Central memory CD8-positive, alpha-beta T cell (primary cell): ENCODE results near the gene C4BPA.
A peak's percentile ranks its signal among the peaks of the same experiment; 100 is the strongest.

ENCODE experiments used
- ATAC-seq: fragments of 150-1000 bp; cut with Tn5 transposase; replicated peaks from 2 replicates; pipeline ENCODE4 v1.10.0; 2022; ENCODE audit warnings: mild to moderate bottlenecking, moderate FRiP score, moderate number of reproducible peaks; ENCODE audit not compliant: poor library complexity, severe bottlenecking; ENCODE audit errors: extremely low read depth
- DNase-seq, 2 donors: peaks; one replicate each; pipeline ENCODE4 v3.0.0; 2021; ENCODE audit warnings: low spot score in 2 of 2
- H3K27ac Mint-ChIP-seq: one replicate; pipeline ENCODE4 v1.8.0; 2022; ENCODE audit warnings: low read depth, mild to moderate bottlenecking, moderate library complexity, mixed read lengths
- H3K27me3 Mint-ChIP-seq: one replicate; pipeline ENCODE4 v1.8.0; 2022; ENCODE audit warnings: mixed read lengths
- H3K36me3 Mint-ChIP-seq: one replicate; pipeline ENCODE4 v1.8.0; 2022; ENCODE audit warnings: mild to moderate bottlenecking, moderate library complexity, mixed read lengths; ENCODE audit not compliant: insufficient read depth
- H3K4me1 Mint-ChIP-seq: one replicate; pipeline ENCODE4 v1.8.0; 2022; ENCODE audit warnings: mixed read lengths
- H3K4me3 Mint-ChIP-seq: one replicate; pipeline ENCODE4 v1.8.0; 2022; ENCODE audit warnings: mild to moderate bottlenecking, moderate library complexity, mixed read lengths
- H3K9me3 Mint-ChIP-seq: one replicate; pipeline ENCODE4 v1.8.0; 2022; ENCODE audit warnings: mixed read lengths

The C4BPA gene

DNA sequence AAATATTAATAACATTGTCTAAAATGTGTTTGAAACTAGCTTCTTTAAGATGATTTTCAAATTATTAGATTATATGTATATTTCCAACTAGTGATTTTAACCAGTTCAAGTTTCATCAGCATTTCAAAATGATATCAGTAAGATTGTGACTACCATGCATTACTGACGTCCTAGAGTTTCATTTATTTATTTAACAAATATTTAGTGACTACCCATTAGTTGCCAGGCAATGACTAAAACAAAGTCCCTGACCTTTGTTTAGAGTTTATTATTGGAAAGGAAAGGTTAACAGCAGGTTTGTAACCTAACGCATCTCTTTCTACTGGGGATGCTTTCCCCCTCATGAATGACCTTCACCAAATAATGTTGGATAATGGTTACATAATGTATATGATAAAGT, 22.9 kb upstream of the C4BPA start:
- no peak overlapping the region for H3K27ac Mint-ChIP-seq
- no peak for ATAC-seq
- no peaks in the 10 kb centered on the region for H3K4me1 Mint-ChIP-seq
- H3K4me3 Mint-ChIP-seq, result no peak overlapping the region
- H3K27me3 Mint-ChIP-seq, result peaks cover 41% of the 10 kb centered on the region
- DNase-seq, result no peak
- no peaks in the 10 kb centered on the region for H3K36me3 Mint-ChIP-seq
- H3K9me3 Mint-ChIP-seq, result no peaks in the 10 kb centered on the region

DNA sequence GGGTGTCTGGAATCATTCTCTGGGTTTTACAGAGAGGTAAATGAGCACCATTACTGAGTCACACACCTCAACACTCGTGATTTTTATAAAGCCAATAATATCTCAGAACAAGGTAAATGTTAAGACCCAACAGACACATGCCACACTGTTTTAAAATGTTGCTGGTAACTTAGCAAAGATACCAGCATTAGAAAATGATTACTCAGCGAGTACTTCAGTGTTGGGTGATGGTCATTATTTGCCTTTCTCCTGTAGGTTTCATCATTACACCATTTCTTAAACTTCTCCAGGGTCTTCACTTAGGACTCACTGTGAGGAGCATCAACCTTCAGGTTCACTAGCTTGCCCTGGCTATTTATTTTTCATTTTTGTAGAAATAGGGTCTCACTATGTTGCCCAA, 22.2 kb upstream of the C4BPA start:
- no peaks in the 10 kb centered on the region for H3K9me3 Mint-ChIP-seq

DNA sequence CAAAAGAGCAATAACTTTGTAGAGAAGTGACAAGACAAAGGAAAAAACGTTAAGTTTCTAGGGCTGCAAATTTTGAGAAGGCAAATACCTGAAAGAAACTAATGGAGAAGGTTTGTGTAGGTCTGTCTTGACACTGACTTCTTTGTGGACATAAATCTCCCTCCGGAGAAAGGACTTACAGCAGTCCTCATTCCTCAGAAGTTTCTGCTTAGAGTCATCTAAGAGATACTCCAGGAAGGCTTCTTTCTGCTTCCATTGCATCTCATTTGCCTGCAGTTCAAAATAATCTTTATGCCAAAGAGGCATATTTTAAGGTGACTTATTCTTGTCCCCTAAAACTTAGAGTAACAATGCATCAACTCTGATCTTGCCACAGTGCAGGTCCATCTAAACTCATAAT, 19.8 kb upstream of the C4BPA start:
- H3K27me3 Mint-ChIP-seq, result peaks cover 51% of the 10 kb centered on the region
- no peaks in the 10 kb centered on the region for H3K9me3 Mint-ChIP-seq
- H3K27ac Mint-ChIP-seq, result no peak overlapping the region
- no peak overlapping the region for H3K4me3 Mint-ChIP-seq
- DNase-seq, result no peak
- H3K36me3 Mint-ChIP-seq, result no peaks in the 10 kb centered on the region
- no peak for ATAC-seq
- no peaks in the 10 kb centered on the region for H3K4me1 Mint-ChIP-seq

More for the DNA sequence above, 22.2 kb upstream of the C4BPA start:
- H3K27me3 Mint-ChIP-seq, result peaks cover 41% of the 10 kb centered on the region
- DNase-seq, result no peak
- H3K27ac Mint-ChIP-seq, result no peak overlapping the region
- H3K4me1 Mint-ChIP-seq, result no peaks in the 10 kb centered on the region
- H3K36me3 Mint-ChIP-seq, result no peaks in the 10 kb centered on the region
- ATAC-seq, result no peak
- no peak overlapping the region for H3K4me3 Mint-ChIP-seq

DNA sequence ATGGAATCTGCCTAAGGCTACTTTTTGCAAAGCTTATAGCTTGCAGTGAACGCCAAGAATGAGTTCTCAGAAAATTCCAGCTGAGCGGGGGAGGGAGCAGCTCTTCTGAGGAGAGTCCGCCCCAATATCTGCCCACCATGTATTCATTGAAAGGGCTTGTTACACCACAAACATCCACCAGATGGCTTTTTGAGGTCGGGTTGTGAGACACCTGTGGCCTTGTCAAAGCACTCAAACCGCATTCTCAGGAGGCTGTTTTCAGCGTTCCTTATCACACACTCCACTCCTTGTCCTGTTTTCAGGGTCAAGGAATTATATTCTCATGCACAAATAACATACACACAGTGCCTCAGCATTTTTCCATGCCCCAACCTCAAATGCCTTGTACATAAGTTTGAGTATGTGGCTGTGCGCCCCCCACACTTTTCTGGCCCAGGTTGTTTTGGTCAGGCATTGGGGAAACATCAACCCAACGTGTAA, 19.3 kb upstream of the C4BPA start:
- ATAC-seq (peak; percentile 65), DNase-seq (peak; percentile 22 to 44)
- no peak overlapping the region for H3K27ac Mint-ChIP-seq
- no peaks in the 10 kb centered on the region for H3K36me3 Mint-ChIP-seq
- H3K9me3 Mint-ChIP-seq, result no peaks in the 10 kb centered on the region
- no peak overlapping the region for H3K4me3 Mint-ChIP-seq
- H3K27me3 Mint-ChIP-seq, result peaks cover 56% of the 10 kb centered on the region
- no peaks in the 10 kb centered on the region for H3K4me1 Mint-ChIP-seq

DNA sequence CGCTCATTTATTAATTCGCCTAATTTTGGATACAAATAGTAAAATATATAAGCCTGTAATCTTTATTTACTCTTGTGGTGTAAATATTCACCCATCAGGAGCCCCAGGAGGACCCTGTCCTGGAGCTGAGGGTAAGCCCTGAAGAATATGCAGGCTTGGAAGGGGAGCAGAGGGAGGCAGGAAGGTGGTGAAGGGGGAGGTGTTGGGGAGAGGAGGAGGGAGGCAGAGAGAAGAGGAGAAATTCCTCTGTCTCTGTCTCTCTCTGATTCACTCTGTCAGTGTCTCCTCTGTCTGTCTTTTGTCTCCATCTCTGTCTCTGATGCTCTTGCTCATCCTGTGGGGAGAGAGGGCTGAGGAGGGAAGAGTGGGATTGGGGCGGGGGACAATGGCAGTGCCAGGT, 18.1 kb upstream of the C4BPA start:
- no peaks in the 10 kb centered on the region for H3K36me3 Mint-ChIP-seq
- H3K4me1 Mint-ChIP-seq, result no peaks in the 10 kb centered on the region
- DNase-seq (no peak), ATAC-seq (no peak)
- H3K27ac Mint-ChIP-seq, result no peak overlapping the region
- H3K27me3 Mint-ChIP-seq, result peaks cover 58% of the 10 kb centered on the region
- H3K4me3 Mint-ChIP-seq, result no peak overlapping the region
- no peaks in the 10 kb centered on the region for H3K9me3 Mint-ChIP-seq

DNA sequence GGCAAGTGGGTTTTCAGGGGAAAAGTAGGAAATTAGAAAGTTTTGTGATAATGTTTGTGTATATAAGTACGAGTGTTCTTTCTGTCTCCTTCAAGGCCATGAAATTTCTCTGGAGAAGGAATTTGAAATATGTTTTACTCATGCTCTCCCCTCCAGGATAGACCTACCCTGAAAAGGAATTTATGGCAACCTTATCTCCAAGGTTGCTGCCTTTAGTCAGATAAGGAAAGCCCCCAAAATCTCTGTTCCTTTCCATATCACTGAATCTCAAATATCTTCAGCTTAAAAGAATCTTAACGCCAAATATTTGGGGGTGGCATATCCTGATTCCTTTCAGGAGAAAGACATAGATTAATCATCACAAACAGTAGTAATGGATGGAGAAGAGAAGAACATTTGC, 15.9 kb upstream of the C4BPA start:
- Mint-ChIP-seq H3K27me3 (peaks cover 47% of the 10 kb centered on the region), H3K27ac (no peak overlapping the region), H3K4me3 (no peak overlapping the region), H3K9me3 (no peaks in the 10 kb centered on the region), H3K4me1 (no peaks in the 10 kb centered on the region), H3K36me3 (no peaks in the 10 kb centered on the region)
- no peak for DNase-seq
- ATAC-seq, result no peak

DNA sequence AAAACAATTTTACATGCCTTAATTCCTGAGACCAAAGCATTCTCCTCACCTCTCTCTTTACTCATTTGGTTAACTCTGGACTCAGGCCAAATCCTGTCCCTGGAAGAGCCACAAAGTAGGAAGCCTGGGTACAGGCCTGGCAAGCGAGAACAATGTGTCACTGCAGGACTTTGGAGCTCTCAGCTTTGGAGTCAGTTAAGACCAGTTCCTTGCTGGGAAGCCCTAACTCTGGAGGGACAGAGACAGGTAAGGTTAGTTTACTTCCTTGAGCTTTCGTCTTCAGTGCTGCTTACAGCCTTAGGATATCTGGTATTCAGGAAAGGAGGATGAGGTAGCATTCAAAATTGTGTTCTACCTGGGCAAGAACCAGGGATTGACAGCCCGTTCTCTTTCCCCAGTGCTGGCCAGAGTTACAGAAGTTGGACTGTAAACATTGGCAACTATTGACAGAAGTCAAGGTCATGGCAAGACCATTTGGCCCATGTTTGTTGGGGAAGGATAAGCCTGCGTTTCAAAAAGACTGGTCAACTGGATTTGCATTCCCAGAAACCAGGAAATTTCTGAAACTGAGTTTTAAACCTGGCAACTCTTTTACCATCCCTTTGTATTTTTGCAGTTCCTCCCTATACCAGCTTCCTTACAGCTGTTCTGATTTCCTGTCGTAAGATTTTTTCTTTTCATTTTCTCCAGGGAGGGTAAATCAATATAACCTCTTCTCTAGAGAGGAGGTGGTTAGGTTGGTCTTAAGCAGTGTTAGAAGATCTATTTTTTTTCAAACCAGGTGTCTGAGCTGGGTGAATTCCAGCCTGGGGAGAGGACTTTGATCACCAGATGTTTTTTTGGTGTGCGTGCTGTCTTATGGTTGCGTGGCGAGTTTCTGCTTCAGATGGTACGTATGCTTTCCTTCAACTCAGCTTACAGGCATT, 15.1 kb upstream of the C4BPA start, which contains the start of gene C4BPB:
Gene C4BPB (plus strand): TSS at position 160 of the 926 bp plus-strand sequence. CDS start 672 bp downstream, at position 832.
- Mint-ChIP-seq H3K36me3 (no peaks in the 10 kb centered on the region), H3K4me1 (no peaks in the 10 kb centered on the region), H3K27ac (no peak within 1 kb of the TSS), H3K27me3 (peaks cover 39% of the 10 kb centered on the region), H3K9me3 (no peaks in the 10 kb centered on the region), H3K4me3 (peak within 1 kb of the TSS; percentile 20)
- DNase-seq (no peak), ATAC-seq (no peak)

DNA sequence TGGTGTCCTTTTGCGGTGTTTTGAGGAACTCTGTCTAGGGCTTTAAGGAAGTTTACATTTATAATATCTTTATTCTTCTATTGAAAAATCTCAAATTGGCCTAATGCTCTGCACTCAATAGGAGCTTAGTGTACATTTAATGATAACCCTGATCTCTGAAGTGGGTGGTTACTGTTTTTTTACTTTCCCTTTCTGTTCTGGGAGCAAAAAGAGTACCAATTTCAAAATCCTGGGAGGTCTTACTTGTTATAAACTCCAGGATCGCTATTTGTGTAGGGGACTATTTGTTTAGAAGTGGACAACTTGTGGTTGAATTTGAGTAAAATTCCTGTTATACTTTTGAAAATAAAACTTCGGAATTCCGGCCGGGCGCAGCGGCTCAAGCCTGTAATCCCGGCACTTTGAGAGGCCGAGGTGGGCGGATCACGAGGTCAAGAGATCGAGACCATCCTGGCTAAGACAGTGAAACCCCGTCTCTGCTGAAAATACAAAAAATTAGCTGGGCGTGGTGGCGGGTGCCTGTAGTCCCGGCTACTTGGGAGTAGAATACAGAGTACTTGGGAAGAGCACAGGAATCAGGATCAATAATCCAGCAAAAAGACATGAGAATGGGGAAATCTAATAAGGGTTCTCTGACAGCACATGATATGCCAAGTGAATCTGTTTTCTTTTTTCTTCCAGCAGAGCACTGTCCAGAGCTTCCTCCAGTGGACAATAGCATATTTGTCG, 14.2 kb upstream of the C4BPA start:
- peak overlapping the region; percentile 20 for H3K4me3 Mint-ChIP-seq
- DNase-seq (no peak), ATAC-seq (no peak)
- H3K27ac Mint-ChIP-seq, result no peak overlapping the region
- H3K9me3 Mint-ChIP-seq, result no peaks in the 10 kb centered on the region
- no peaks in the 10 kb centered on the region for H3K4me1 Mint-ChIP-seq
- H3K27me3 Mint-ChIP-seq, result peaks cover 31% of the 10 kb centered on the region
- H3K36me3 Mint-ChIP-seq, result no peaks in the 10 kb centered on the region

DNA sequence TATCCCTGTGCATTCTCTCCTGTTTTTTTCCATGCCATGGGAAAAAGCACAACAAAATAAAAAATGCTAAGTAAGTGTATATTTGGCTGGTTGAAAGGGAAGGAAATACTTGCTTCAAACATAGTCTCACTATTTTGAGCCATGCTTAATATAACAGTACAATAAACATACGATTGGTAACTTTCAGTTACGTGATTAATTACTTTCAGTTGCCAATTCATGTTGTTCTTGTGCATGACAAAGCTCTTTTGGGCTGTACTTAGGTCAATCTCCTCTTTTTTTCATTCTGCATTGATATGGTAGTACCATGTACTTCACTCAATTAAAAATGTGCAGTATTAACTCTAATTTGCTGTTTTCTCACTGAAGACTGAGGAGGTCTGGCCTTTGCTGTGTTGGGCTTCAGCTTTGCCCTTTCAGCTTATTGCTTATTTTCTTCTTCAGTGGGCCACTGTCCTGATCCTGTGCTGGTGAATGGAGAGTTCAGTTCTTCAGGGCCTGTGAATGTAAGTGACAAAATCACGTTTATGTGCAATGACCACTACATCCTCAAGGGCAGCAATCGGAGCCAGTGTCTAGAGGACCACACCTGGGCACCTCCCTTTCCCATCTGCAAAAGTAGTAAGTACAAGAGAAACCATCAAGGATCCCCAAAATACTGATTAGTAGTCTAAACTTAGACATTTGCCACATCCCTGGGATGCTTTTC, 12.7 kb upstream of the C4BPA start:
- no peak overlapping the region for H3K4me3 Mint-ChIP-seq
- H3K36me3 Mint-ChIP-seq, result no peaks in the 10 kb centered on the region
- H3K27me3 Mint-ChIP-seq, result peaks cover 45% of the 10 kb centered on the region
- DNase-seq, result no peak
- no peak overlapping the region for H3K27ac Mint-ChIP-seq
- no peaks in the 10 kb centered on the region for H3K9me3 Mint-ChIP-seq
- H3K4me1 Mint-ChIP-seq, result no peaks in the 10 kb centered on the region
- ATAC-seq, result no peak

DNA sequence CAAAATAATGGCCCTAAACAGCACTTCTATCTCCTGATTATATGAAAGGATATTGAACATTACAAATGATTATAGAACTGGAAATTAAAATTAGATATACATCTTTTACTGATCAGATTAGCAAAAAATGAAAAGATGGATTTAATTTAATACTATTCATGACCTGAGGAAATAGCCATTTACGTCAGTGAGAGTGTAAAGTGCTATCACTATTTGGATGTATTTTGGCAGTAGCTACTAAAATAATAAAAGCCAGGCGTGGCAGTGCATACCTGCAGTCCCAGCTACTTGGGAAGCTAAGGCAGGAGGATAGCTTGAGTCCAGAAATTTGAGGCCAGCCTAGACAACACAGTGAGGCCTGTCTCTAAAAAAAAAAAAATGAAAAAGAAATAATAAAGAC, 10.1 kb upstream of the C4BPA start:
- H3K27ac Mint-ChIP-seq, result no peak overlapping the region
- no peak overlapping the region for H3K4me3 Mint-ChIP-seq
- peaks cover 43% of the 10 kb centered on the region for H3K27me3 Mint-ChIP-seq
- H3K4me1 Mint-ChIP-seq, result no peaks in the 10 kb centered on the region
- DNase-seq (no peak), ATAC-seq (no peak)
- no peaks in the 10 kb centered on the region for H3K36me3 Mint-ChIP-seq
- no peaks in the 10 kb centered on the region for H3K9me3 Mint-ChIP-seq

DNA sequence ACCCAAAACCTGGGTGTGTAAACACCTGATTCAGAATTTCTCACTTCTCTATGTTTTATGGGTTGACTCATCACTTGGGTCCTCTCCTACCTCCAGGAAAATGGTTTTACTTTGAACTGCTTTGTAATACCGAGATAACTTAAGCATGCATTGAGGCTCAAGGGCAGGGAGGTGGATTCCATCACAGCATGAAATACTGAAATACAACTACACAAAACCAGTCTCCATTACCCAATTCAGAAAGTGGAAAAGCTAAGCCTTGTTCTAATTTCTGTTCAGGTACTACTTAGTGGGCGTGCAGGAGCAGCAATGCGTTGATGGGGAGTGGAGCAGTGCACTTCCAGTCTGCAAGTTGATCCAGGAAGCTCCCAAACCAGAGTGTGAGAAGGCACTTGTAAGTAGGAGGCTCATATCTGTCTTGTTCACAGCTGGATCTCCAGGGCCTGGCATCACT, 6.1 kb upstream of the C4BPA start:
- Mint-ChIP-seq H3K27ac (no peak overlapping the region), H3K4me3 (no peak overlapping the region), H3K9me3 (no peaks in the 10 kb centered on the region), H3K4me1 (no peaks in the 10 kb centered on the region), H3K36me3 (no peaks in the 10 kb centered on the region), H3K27me3 (peaks cover 37% of the 10 kb centered on the region)
- ATAC-seq (no peak), DNase-seq (no peak)

DNA sequence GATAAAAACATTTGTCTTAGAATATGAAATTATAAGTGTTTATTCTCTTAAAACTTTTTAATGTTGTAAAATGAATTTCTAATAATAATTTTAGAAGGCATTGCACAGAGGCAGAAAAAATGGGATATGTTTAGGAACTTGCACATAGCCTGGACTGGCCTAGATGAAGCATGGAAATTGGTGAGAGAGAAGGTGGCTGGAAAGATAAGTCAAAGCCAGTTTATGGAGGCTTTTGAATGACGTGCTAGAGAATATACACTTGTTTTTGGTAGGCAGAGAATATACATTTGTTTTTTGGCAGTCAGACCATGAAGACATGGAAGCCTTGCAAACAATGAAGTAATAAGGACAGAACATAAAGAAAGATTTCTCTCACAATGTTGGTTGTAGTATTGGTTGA, 2.3 kb upstream of the C4BPA start:
- no peak for ATAC-seq
- no peak overlapping the region for H3K4me3 Mint-ChIP-seq
- peaks cover 26% of the 10 kb centered on the region for H3K27me3 Mint-ChIP-seq
- no peaks in the 10 kb centered on the region for H3K9me3 Mint-ChIP-seq
- H3K27ac Mint-ChIP-seq, result no peak overlapping the region
- no peaks in the 10 kb centered on the region for H3K4me1 Mint-ChIP-seq
- no peaks in the 10 kb centered on the region for H3K36me3 Mint-ChIP-seq
- no peak for DNase-seq
